ENCODE results near the gene SECTM1.

DNA sequence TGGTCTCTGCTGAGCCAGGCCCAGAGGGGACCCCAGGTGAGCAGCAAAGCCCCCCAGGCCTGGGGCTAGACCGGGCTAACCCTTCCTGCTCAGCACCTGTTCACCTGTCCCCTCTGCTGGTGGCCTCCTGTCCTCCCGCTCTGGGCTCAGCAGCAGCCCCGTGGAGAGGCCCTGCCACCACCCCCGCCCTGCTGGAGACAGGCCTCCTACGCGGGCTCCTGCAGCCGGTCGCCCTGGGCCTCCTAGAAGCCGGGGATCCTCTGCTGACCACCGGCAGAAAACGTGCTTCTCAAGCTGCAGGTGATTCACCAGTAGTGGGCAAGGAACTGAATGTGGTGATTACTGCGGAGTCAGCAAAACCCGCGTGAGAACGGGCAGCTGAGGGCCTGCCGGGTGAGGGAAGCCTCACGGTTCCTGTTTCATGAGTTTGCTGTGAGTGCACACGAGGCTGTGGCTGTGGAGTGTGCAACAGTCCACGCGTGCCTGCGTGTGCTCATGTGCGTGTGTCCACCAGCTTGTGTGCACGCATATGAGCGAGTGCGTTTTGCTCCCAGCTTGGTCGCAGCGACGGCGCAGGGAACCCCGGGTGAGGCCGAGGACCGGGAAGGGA, 792 bp downstream of the SECTM1 start:
- TF ChIP-seq, protein P1, sequence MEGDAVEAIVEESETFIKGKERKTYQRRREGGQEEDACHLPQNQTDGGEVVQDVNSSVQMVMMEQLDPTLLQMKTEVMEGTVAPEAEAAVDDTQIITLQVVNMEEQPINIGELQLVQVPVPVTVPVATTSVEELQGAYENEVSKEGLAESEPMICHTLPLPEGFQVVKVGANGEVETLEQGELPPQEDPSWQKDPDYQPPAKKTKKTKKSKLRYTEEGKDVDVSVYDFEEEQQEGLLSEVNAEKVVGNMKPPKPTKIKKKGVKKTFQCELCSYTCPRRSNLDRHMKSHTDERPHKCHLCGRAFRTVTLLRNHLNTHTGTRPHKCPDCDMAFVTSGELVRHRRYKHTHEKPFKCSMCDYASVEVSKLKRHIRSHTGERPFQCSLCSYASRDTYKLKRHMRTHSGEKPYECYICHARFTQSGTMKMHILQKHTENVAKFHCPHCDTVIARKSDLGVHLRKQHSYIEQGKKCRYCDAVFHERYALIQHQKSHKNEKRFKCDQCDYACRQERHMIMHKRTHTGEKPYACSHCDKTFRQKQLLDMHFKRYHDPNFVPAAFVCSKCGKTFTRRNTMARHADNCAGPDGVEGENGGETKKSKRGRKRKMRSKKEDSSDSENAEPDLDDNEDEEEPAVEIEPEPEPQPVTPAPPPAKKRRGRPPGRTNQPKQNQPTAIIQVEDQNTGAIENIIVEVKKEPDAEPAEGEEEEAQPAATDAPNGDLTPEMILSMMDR (IDR thresholded peaks at IDR 0.05), result no peak
- TF ChIP-seq EZH2phosphoT487 (IDR thresholded peaks at IDR 0.05), result no peak

Data from neural progenitor cell (in vitro differentiated cells).